DMS53 (cell line): ENCODE measurements around the gene SYNGR3.

Experiments
- DNase-seq: peaks from one replicate; lab custom pipeline; 2025; lab: John Stamatoyannopoulos, UW

The SYNGR3 gene

DNA sequence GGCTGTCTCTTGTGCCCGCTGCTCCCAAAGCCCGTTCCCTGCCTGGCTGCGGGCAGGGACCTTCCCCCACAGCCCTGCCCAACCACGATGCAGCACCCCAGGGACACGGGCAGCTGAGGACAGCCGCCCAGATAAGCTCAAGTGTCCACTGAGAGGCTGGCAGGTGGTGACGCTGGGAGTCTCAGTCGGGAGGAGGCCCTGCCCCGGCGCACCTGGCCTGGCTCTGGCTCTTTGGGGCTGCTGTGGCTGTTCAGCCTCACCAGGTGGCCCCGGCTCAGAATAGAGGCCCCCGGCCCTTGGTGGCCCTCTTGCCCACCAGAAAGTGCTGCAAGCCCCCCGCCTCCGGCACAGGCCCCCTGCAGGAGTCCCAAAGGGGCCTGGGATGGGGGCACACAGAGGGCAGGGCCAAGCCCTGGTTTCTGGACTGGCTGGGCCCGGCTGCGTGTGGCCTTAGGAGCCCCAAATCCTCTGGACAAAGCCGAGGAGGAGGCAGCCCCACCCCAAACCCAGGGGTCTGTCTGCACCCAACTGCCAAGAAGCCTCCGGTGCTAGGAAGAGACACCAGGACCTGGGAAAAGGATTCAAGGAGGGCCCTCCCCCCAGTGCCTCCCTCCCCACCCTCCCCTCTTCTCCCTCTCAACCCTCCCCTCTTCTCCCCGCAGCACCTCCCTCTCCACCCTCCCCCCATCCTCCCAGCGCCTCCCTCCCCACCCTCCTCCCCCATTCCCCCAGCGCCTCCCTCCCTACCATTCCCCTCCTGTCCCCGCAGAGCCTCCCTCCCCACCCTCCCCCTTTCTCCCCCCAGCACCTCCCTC, 52.6 kb downstream of the SYNGR3 start:
- peak; percentile 97 for DNase-seq

DNA sequence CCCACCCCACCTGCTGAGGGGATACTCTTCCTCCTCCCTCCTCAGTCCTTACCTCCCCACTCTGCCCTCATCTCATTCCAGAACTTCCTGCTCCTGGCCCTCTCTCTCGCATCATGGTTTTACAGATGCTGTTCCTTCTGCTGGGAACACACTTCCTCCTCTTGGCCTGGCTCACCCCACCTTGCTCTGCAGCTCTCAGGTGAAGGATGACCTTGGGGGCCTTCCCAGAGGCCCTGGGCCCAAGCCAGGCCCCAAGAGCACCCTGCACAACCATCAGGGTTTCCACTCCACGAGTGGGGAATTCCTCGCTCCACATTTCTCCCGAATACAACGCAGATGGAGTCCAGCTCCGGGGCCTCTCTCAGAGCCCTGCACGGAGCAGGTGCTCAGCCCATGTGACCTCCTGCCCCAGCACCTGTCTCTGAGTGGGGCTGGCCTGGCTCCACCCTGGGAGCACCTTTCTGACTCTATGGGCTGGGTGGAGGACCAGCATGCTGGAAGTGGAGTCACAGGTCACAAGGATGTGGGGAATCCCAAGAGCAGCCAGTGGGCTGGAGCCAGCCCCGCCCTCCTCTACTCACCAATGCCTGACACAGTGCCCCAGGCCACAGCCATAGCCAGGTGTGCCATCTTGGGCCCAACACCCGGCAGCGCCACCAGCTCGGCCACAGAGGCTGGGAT, 53.4 kb downstream of the SYNGR3 start:
- peak; percentile 97 for DNase-seq
